GM19438 (cell line): Measurements from ENCODE around the gene ASB17.
"Not testable (repeated sequence)": the region's sequence is repeated elsewhere in the genome, so short reads cannot be mapped to it uniquely, and the experiment has no call there.

Experiments used
- ATAC-seq: cut with Tn5 transposase; IDR thresholded peaks from one replicate; pipeline ENCODE4 v1.9.1; 2021; ENCODE audit warnings: low read depth; ENCODE audit not compliant: unreplicated experiment

Gene ASB17, protein sequence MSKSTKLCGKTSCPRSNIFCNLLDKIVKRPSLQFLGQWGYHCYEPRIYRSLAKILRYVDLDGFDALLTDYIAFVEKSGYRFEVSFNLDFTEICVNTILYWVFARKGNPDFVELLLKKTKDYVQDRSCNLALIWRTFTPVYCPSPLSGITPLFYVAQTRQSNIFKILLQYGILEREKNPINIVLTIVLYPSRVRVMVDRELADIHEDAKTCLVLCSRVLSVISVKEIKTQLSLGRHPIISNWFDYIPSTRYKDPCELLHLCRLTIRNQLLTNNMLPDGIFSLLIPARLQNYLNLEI

DNA sequence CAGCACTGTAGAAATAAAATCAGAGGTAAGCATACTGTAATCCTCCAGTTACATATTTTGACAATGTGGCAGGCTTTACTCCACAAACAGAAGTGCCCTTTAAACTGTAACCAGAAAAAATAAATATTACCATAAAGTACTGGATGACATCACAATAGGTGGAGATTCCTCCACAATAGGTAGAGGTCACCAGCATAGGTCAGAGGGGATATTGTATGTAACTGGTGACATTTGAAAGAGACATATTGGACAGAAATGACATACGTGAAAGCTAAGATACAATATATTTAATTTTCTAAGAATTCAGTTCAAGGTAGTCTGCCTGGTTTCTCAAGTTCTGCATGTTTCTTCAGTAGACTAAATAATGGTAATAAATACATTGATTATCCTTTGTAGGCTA lies at the start of gene ASB17:
ASB17 (minus strand) TSS at position 101 of the 400 bp plus-strand sequence. CDS start 113 bp downstream, outside the sequence.
- no peak for ATAC-seq

DNA sequence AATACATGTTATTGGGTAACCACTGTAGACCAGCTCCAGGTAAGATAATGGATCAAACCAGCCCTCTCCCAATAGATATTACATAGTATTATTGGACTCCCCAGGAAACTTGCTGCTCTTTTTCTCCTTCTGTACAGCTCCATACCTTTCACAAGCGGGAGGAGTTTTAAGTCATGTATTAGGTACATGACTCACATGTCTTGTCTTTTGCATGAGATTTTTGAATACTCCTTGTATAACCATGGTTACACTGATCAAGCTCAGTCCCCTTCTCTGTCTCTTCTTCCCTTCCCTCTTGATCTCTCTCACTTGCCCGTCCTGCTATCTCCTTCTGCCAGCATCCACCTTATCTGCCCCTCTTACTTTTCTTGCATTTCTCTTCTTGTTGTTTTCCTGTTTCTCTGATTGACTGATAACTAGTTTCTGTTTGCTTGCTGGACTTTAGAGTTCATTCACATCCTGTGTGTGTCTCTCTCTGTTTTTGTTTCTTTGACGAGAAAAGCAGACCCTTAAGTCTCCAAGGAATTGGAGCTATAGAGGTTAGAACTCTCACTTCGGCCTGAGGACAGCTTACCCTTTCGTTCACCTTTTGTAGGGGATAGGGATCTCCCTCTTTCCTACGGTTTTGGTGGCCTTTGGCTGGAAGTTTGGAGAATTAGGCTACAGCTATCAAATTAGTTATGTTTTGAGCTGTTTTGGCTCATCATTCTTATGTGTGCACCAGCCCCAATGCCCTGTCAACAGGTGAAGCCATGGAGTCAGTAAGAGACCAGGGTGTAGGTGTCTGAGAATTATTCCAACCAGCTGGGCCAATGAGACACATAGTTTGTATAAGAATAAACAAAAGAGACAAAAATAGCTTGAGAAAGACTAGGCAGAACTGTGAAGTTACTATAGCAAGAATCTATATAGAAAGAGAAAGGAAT lies 49.0 kb upstream of the ASB17 start:
- peak; percentile 60 for ATAC-seq

GRCh38 chr1:75970631-75971030 lies 38.4 kb upstream of the ASB17 start:
- ATAC-seq, result no peak

DNA sequence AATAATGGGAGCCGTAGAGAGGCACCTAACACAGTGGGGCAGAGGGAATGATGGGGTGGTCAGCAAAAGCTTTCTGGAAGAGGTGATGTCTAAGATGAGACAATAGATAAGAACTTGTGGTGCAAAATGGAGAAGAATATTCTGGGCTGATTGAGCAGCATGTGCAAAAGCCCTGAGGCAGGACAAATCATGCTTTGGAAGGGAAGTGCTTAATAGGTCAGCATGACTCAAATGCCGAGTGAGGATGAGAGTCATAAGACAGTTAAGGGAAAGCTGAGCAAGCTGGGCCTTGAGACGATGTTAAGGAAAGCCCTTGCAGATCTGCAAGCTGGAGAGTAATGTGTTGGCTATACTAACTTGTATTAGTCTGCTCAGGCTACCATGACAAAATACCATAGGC lies 37.3 kb upstream of the ASB17 start:
- no peak for ATAC-seq

DNA sequence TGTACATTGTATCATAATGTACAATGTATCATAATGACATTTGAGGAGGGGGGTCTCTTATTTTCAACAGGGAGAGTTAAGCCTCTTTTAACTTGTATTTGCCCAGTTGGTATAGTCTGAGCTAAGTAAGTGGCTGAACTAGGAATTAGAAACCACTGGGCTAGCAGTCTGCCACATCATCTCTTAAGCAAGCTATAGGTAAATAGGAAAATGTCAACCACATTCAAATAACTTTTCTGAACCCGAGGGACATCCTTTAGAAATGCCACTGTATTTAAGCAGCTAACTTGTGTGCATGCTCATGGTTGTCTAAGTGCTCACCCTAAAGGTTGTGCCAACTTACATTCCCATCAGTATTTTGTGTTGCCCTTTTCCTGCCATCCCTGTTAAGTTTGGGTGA lies 35.5 kb upstream of the ASB17 start:
- ATAC-seq, result no peak

GRCh38 chr1:75964760-75965408 lies 32.7 kb upstream of the ASB17 start:
- ATAC-seq, result no peak

GRCh38 chr1:75964110-75964759 lies 32.0 kb upstream of the ASB17 start:
- not testable (repeated sequence) for ATAC-seq

DNA sequence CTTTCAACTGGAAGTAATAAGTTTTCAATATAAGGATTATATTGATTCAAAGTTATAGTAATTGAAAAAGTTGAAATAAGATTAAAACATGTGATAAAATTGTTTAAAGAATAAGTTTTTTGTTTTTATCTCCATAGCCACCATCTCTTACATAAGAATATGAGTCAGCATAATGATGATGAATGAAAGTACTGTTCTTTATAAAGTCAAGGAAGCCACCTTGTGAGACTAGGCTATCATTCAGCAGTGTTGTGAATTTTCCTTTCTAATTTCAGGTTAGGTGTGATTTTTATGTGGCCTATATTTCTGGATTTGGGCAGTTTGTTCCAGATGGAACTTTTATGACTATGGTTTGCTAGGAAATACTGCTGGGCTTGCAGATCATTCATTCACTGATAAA lies 22.4 kb upstream of the ASB17 start:
- no peak for ATAC-seq

- no peak for ATAC-seq
These were observed 21.3 kb upstream of the ASB17 start for GRCh38 chr1:75953461-75953860.

DNA sequence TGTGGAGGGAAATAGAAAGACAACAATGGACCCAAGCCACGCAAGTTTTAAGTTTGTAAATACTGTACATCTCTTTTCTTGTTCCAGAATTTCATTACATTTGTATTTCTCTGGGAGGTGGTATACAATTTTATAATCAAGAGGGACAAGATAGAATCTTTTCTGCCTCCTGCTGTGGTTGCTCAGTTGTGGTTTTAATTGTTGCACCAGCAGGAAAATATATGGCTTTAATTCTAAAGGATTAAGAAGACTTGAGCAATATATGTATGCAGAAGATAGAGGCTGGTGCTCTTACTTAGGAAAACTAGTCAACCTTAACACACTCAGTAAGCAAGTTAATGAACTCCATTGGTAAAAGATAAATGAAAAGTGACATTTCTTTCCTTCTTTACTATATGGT lies 19.8 kb upstream of the ASB17 start:
- ATAC-seq, result no peak

DNA sequence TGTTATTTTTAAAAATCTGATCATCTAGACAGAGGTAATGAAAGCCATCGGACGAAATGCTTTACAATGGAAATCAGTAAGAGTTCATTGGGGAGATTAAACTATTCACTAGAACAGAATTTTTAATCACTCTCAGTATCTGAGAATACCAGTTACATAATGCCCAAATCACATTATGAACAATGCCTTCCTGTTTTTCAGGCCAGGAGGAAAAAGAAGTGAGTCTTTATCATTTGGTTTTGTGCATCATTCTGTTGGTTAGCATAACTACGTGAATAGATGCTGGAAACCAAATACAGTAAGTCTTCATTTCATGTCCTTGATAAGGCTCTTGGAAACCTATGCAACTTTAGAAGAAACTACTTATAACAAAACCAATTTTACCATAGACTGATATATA lies 18.0 kb upstream of the ASB17 start:
- ATAC-seq, result no peak

- ATAC-seq, result not testable (repeated sequence)
These were observed 10.8 kb upstream of the ASB17 start for GRCh38 chr1:75943037-75943436.

DNA sequence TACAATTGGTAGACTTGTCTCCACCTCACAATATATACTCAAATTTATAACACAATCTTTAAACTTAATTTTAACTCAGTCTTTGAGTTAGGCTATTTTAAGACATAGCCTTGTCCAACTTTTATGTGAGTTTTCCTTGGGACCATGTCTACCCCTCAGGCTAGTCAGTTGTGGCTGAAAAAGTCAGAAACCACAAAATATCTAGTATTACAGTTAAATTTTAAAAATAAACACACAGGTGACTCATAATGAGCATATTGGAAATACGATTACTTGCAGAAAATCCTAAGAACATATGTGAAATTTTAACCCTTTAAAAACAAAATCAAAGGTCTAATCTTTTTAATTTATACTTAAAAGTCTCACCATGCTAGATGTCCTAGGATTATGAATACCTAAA lies 4.8 kb upstream of the ASB17 start:
- ATAC-seq, result no peak

- ATAC-seq, result no peak
These were observed 9.5 kb downstream of the ASB17 start for GRCh38 chr1:75922698-75923097.

GRCh38 chr1:75916834-75917233 lies 15.4 kb downstream of the ASB17 start:
- no peak for ATAC-seq

- ATAC-seq, result no peak
These were observed 23.5 kb downstream of the ASB17 start for GRCh38 chr1:75908717-75909152.

- ATAC-seq, result no peak
These were observed 30.8 kb downstream of the ASB17 start for GRCh38 chr1:75901371-75901770.

DNA sequence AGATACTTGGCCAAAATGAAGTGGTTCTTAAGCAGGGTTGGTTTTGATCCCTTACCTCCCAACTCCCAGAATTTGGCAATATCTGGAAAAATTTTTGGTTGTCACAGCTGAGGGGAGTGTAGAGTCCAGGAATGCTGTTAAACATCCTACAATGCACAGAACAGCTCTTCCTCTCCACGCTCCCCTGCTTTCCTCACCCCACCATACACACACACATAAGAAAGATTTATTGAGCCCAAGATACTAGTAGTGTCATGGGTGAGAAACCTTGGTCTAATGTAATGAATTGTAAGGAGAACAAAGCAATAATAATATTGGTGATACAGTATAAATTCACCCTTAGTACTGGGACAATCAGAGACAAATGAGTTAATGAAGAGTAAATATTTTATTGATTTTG lies 47.8 kb downstream of the ASB17 start:
- ATAC-seq, result no peak

GRCh38 chr1:75879985-75880384 lies 52.2 kb downstream of the ASB17 start:
- no peak for ATAC-seq

- ATAC-seq, result no peak
These were observed 61.3 kb downstream of the ASB17 start for GRCh38 chr1:75870951-75871350.
